Measurements from ENCODE around the gene SOX13. TPM values are rescaled to one million over a fixed set of nuclear protein-coding genes. Genes with fewer than 3 reads are reported as not detected.
"Not testable (repeated sequence)": the region's sequence is repeated elsewhere in the genome, so short reads cannot be mapped to it uniquely, and the experiment has no call there.

Gene SOX13
- total and polyA plus RNA-seq, 12 donors = 7.3 to 18.6 (median 12.1) TPM

DNA sequence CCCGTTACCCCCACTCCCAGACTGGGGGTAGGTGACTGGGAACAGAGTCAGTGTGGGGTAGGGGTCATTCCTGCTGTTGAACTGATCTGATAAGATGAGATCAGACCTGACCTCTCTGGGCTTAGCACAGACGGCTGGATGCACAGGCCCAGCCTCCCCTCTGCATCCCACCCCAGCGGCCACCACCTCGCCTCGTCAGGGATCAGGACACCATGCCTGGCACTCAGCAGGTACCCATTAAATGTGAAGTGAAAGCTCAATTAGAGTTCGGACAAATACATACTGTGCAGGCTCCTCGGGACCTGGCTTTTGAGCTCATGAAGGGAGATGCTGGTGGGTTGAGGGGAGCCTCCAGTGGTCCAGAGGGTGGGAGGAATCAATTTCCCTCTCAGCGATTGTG is 15.7 kb downstream of the SOX13 start:
- Histone ChIP-seq H3K27me3 (no peaks in the 10 kb centered on the region), H3K36me3 (peaks cover 0 to 2% (median 0%) of the 10 kb centered on the region in 9 donors), H3K27ac (peak overlapping the region; percentile 31 to 79 (median 55)), H3K4me1 (peaks cover 25 to 100% (median 67%) of the 10 kb centered on the region in 9 donors), H3K4me3 (peak overlapping the region in 1 of 10 donors; percentile 5), H3K9me3 (no peaks in the 10 kb centered on the region)
- ATAC-seq (peak in 1 of 8 donors; percentile 13), DNase-seq (no peak)
- TF ChIP-seq, protein P1, sequence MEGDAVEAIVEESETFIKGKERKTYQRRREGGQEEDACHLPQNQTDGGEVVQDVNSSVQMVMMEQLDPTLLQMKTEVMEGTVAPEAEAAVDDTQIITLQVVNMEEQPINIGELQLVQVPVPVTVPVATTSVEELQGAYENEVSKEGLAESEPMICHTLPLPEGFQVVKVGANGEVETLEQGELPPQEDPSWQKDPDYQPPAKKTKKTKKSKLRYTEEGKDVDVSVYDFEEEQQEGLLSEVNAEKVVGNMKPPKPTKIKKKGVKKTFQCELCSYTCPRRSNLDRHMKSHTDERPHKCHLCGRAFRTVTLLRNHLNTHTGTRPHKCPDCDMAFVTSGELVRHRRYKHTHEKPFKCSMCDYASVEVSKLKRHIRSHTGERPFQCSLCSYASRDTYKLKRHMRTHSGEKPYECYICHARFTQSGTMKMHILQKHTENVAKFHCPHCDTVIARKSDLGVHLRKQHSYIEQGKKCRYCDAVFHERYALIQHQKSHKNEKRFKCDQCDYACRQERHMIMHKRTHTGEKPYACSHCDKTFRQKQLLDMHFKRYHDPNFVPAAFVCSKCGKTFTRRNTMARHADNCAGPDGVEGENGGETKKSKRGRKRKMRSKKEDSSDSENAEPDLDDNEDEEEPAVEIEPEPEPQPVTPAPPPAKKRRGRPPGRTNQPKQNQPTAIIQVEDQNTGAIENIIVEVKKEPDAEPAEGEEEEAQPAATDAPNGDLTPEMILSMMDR (IDR thresholded peaks at IDR 0.05) = no peak
- intact Hi-C loops (cut with DNase I) = loop anchor here in 1 of 10 donors (5.0 kb wide), 1 partner anchor 34 kb away; no protein-coding TSS in a partner anchor
- 59 to 73% methylated on average over 8 of the region's 8 CpGs for WGBS, 2 donors

DNA sequence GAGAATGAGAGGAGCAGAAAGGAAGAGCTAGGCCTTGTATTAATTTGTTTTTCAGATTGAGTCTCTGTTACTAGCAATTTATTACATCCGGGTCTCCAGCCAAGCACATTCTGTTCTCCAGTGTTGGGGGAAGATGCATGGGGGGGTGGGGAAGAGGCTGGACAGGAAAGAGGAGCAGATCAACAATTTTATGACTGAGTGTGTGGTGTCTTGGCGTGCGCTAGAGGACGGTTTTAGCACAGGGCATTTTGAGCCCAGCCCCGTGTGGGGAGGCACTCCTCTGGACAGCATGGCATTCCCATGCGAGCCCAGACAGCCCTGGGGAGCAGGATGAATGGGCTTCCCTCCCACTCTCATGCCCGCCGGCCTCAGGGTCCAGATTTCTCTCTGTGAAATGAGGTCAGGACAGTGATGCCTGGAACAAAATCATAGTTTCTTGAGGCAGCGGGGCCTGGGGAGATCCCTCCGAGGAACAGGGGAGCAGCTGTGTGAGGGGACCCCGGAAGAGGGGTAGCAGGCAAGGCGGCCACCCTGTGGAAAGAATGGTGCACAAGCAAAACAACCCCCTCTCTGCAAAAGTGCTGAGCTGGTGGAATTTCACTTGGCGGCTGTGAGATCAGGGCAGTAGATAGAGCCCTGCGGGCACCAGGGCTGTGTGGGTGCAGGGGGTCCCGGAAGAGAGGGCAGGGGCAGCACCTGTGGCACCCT is 16.3 kb downstream of the SOX13 start:
- intact Hi-C loops (cut with DNase I) = loop anchor here in 1 of 10 donors (5.0 kb wide), 1 partner anchor 33 kb away; no protein-coding TSS in a partner anchor
- Histone ChIP-seq H3K4me3 (no peak overlapping the region), H3K27me3 (no peaks in the 10 kb centered on the region), H3K4me1 (peaks cover 21 to 100% (median 66%) of the 10 kb centered on the region in 9 donors), H3K36me3 (no peaks in the 10 kb centered on the region), H3K9me3 (no peaks in the 10 kb centered on the region), H3K27ac (peak overlapping the region in 7 of 10 donors; percentile 40 to 79 (median 58))
- TF ChIP-seq, protein P1 (IDR thresholded peaks at IDR 0.05) = no peak
- peak in 1 of 2 donors; percentile 27 for DNase-seq
- ATAC-seq = peak in 7 of 8 donors; percentile 32 to 75 (median 44)
- 60 to 70% methylated on average over 15 of the region's 15 CpGs for WGBS, 2 donors

DNA sequence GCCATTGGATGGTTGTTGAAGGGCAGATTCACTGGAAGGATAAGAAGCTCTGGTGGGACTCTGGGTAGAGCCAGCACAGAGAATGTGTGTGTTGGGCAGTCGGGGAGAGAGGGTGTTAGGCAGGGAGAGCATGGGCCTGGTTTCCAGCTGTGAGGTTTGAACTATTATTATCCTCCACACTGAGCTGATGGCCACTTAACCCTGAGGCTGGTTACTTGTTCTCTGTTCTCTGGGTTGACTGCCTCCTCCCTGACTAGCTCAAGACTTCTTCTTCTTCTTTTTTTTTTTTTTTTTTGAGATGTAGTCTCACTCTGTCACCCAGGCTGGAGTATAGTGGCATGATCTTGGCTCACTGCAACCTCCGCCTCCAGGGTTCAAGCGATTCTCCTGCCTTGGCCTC is 17.2 kb downstream of the SOX13 start:
- H3K27me3 ChIP-seq; H3K4me3 ChIP-seq; ATAC-seq; intact Hi-C loops (cut with DNase I); H3K36me3 ChIP-seq; H3K9me3 ChIP-seq; DNase-seq: not testable (repeated sequence)
- H3K27ac ChIP-seq = peak overlapping the region in 4 of 10 donors; percentile 52 to 79 (median 64)
- WGBS, 2 donors = 87 to 89% methylated on average over 3 of the region's 3 CpGs
- peaks cover 19 to 100% (median 66%) of the 10 kb centered on the region in 9 donors for H3K4me1 ChIP-seq

DNA sequence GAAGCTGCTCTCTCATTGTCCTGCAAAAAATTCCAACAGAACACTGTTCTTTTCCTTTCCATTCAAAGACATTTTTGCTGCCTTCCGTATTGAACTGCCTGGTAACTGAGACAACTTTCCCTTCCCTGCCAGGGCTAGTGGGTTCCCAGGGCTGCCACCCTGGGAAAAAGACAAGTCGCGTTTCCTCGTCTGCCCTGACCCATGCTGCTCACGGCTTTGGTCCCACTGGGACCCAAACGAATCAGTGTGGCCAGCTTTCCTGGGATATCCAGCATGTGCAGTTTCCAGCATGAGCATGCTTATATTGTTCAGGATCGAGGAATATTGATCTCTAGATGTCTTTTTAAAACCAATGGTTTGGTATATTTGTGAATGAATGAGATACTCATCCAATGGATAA is 18.2 kb downstream of the SOX13 start:
- no peak for DNase-seq
- H3K36me3 ChIP-seq = no peaks in the 10 kb centered on the region
- WGBS, 2 donors = 68 to 75% methylated on average over 7 of the region's 7 CpGs
- no peak for ATAC-seq
- no peak overlapping the region for H3K4me3 ChIP-seq
- TF ChIP-seq, protein P1 (IDR thresholded peaks at IDR 0.05) = no peak
- H3K4me1 ChIP-seq = peaks cover 19 to 97% (median 74%) of the 10 kb centered on the region in 9 donors
- no peaks in the 10 kb centered on the region for H3K9me3 ChIP-seq
- H3K27ac ChIP-seq = peak overlapping the region in 2 of 10 donors; percentile 41 to 52
- intact Hi-C loops (cut with DNase I) = no loop called here
- H3K27me3 ChIP-seq = no peaks in the 10 kb centered on the region
